LoVo (cell line): Measurements from ENCODE around the gene PARP8.

Experiments used
- DNase-seq: peaks from one replicate; pipeline ENCODE4 v3.0.0-alpha.2; 2016; ENCODE audit warnings: low spot score

The PARP8 gene

DNA sequence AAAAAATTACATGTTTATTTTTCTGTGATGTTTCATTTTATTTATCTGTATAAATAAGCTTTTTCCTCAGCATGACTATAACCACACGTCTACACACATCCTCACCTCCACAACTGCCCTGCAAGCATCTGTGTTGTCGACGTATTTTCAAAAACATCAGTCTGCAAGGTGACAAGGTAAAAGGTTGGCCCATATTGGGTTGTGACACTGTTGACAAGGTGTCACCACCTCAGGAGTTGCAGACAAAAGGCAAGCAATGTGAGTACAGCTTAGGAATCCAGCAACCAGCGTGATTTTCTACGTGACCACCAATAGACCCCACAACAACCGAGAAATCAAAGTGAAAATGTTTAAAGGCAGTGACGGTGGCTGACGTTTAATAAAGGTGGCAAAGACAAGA is 187.6 kb downstream of the PARP8 start:
- no peak for DNase-seq

GRCh38 chr5:50855001-50855400 is 188.6 kb downstream of the PARP8 start:
- no peak for DNase-seq

DNA sequence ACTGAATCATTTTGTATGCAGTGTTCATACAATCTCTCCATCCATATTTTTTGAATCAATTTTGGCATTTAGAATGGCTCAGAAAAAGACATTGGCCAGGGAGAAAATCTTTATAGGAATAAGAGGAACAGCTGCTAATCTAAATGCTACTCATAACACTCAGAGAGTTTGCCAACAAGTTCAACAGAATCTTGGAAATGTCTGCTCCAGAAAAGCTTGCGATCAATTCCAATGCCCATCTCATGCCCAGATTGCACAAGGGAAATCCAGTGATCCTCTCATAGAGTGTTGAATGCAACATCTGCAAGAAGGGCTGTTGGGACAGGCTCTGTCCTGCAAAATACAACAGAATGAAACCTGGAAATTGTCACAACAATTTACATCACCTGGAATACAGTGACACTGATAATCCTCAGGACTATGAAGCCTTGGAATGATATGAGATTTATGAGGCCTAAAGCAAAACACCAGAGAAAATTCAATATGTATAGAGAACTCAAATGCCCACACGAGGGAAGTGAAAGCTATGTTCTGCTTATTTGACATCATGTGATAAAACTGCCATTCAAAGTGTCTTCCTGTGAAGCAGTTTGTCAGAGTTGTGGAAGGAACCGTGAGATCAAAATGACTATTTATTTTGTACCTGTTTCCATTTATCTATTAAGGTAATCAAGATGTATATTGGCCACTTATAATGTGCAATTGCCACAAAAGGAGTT is 190.1 kb downstream of the PARP8 start:
- DNase-seq: no peak

DNA sequence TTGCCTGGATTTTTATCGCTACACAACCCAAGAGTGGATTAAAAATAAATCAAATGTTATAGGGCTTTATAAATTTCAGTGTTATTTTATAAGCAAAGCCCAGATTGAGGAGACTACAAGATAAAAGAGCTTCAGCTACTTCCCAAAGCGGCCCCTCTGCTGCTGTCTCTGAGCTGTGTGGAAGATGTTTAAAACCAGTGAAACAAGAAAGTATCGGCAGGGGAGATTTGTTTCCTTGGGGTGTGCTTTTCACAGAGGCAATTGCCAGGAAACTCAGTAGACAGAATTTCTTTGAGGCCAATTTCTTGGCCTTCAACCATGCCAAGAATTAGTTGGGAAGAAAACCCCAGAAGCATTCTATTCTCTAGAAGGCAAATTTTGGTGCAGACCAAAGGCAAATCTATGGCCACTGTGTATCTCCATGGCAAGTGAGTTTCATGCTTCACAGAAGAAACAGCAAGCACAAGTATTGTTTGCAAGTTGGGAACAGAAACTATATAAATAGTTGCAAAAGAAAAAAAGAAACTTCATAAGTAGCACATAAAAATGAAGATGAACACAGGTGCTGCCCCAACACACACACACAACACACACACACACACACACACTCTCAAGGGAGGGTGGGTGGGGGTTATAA is 197.2 kb downstream of the PARP8 start:
- no peak for DNase-seq

- no peak for DNase-seq
Observed at GRCh38 chr5:50864466-50864865, 198.0 kb downstream of the PARP8 start.

GRCh38 chr5:50866415-50866814 is 200.0 kb downstream of the PARP8 start:
- DNase-seq: no peak

DNA sequence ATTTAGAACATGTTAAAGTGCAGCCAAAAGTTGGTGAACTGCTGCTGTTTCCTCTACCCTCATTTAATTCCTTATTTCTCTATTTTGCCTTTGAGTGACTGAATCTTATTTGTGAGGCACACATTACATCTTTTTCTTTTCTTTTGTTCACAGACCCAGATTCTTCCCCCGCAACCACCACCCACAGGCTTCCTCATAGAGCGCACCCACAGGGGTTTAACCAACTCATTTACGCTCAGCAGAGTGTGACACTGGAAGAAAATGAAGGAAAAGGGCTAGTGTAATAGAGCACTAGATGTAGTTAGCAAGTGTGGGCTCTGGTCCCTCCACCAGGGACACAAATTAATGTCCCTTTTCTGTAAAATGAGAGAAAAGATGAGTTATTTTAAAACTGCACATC is 200.7 kb downstream of the PARP8 start:
- DNase-seq: no peak

- no peak for DNase-seq
Observed at GRCh38 chr5:50873595-50874277, 207.3 kb downstream of the PARP8 start.

GRCh38 chr5:50874306-50875001 is 208.0 kb downstream of the PARP8 start:
- no peak for DNase-seq

- DNase-seq: no peak
Observed at GRCh38 chr5:50875002-50875344, 208.5 kb downstream of the PARP8 start.

- no peak for DNase-seq
Observed at GRCh38 chr5:50878470-50878869, 212.0 kb downstream of the PARP8 start.

DNA sequence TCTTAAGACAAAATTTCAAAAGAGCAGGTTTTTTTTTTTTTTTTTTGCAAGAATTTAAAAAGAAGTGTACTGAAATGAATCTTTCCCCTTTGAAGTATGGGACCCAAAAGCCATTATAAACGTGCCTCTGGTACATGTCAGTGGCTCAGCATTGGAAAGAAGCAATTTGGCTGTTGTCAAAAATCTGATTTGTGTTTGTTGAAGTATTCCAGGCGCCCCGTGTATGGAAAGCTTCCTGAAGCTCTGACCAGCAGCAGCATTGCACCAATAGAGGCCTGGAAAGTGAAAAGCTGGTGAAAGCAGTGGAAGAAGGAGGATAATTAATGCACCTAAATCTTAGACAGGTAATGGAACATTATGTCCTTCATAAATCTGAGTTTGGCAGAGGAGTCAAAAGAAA is 215.0 kb downstream of the PARP8 start:
- DNase-seq: no peak

DNA sequence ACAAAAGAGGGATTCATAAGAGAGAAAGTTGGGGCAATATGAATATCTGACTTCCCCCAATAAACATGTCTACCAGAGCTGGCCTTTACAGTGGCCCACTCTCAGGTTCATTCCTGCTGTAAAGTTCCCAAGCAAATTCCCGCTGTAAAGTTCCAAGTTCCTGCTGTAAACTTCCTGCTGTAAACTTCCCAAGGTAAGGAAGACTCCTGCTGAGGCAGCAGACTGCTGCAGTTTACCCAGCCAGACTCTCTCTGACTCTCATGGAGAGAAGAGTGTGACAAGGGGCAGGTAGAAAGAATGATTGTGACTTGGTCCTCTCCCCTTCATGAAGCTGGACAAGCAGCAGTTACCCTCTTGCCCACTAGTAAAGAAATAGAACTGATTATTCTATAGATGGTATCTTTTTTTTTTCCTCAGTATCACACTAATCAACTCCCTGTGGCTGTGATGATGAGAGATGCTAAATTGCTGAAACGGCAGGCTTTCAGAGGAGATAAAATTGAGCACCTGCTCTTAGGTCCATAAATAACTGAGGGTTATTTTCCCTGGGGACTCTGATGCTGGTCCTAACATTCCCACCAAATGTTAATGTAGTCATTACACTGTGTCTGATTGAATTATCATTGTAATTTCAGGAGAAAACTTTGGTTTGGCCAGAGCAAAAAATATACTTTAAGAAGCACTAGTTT is 220.4 kb downstream of the PARP8 start:
- DNase-seq: no peak

- DNase-seq: no peak
Observed at GRCh38 chr5:50887889-50888633, 221.6 kb downstream of the PARP8 start.

DNA sequence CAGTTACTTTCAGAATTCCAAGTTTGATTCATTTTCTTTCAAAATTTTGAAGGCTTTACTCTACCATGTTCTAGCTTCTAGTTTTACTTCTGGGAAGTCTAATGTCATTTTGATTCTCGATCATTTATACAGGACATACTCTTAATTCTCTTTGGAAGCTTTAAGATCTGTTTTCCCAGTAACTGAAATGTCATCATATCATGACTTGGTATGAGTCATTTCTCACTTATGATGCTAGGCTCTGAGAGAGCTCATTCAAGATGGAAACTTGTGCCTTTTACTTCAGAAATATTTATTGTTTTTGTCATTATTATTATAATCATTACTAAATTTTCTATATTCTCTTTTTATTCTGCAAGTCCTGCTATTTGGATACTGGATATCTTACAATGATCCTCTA is 222.3 kb downstream of the PARP8 start:
- DNase-seq: no peak

- no peak for DNase-seq
Observed at GRCh38 chr5:50889790-50890189, 223.4 kb downstream of the PARP8 start.
